BLaER1 treated with 17β-estradiol and CSF1 and Interleukin-3, amounts not matched to agents 10 nM and 100 nM (cell line): ENCODE data around the gene NBAS.

Experiments
- H3K27ac ChIP-seq, 11 experiments: shearing (Covaris generic); formaldehyde crosslinking; 2 replicates each; pipeline ENCODE4 v1.8.1; 2022
- H3K27me3 ChIP-seq, 11 experiments: shearing (Covaris generic); formaldehyde crosslinking; 2 replicates each; pipeline ENCODE4 v1.8.1; 2022
- H3K36me3 ChIP-seq, 11 experiments: shearing (Covaris generic); formaldehyde crosslinking; 2 replicates each; pipeline ENCODE4 v1.8.1; 2022
- H3K4me1 ChIP-seq, 10 experiments: shearing (Covaris generic); formaldehyde crosslinking; 2 replicates each; pipeline ENCODE4 v1.8.1; 2022
- H3K4me2 ChIP-seq, 11 experiments: shearing (Covaris generic); formaldehyde crosslinking; 2 replicates each; pipeline ENCODE4 v1.8.1; 2022
- H3K4me3 ChIP-seq, 10 experiments: shearing (Covaris generic); formaldehyde crosslinking; 2 replicates each; pipeline ENCODE4 v1.8.1; 2022
- H3K9ac ChIP-seq, 11 experiments: shearing (Covaris generic); formaldehyde crosslinking; 2 replicates each; pipeline ENCODE4 v1.8.1; 2022
- H3K9me3 ChIP-seq, 11 experiments: shearing (Covaris generic); formaldehyde crosslinking; replicated peaks in 1 of 11; 2 replicates each; pipeline ENCODE4 v1.8.1; 2022
- H4K20me1 ChIP-seq, 11 experiments: shearing (Covaris generic); formaldehyde crosslinking; 2 replicates each; pipeline ENCODE4 v1.8.1; 2022
- Cebpa-rat ChIP-seq, 11 experiments: shearing (Covaris generic); IDR thresholded peaks; 2 replicates each; pipeline ENCODE4 v1.8.1; 2022

Gene NBAS

GRCh38 chr2:15485949-15486348 lies 75.2 kb downstream of the NBAS start:
- Histone ChIP-seq H3K36me3 (peaks cover 41 to 97% (median 65%) of the 10 kb centered on the region in 11 experiments), H3K9me3 (peaks cover 0 to 14% (median 6%) of the 10 kb centered on the region in 11 experiments; a peak in 8 of 22 replicates), H3K4me3 (no peak overlapping the region), H3K27me3 (no peaks in the 10 kb centered on the region), H3K4me1 (no peaks in the 10 kb centered on the region), H4K20me1 (no peaks in the 10 kb centered on the region), H3K9ac (no peak overlapping the region), H3K4me2 (no peak overlapping the region), H3K27ac (no peak overlapping the region)
- no peak for TF ChIP-seq Cebpa-rat (IDR thresholded peaks at IDR 0.05)

- no peak overlapping the region for H3K9ac ChIP-seq
- H3K9me3 ChIP-seq: peaks cover 0 to 15% (median 6%) of the 10 kb centered on the region in 11 experiments; a peak in 8 of 22 replicates
- H3K27me3 ChIP-seq: no peaks in the 10 kb centered on the region
- no peak overlapping the region for H3K4me2 ChIP-seq
- no peaks in the 10 kb centered on the region for H3K4me1 ChIP-seq
- peaks cover 37 to 97% (median 58%) of the 10 kb centered on the region in 11 experiments for H3K36me3 ChIP-seq
- H3K4me3 ChIP-seq: no peak overlapping the region
- H3K27ac ChIP-seq: no peak overlapping the region
- no peaks in the 10 kb centered on the region for H4K20me1 ChIP-seq
- TF ChIP-seq Cebpa-rat (IDR thresholded peaks at IDR 0.05): no peak
Observed at GRCh38 chr2:15481000-15481399, 80.1 kb downstream of the NBAS start.

GRCh38 chr2:15480552-15480951 lies 80.6 kb downstream of the NBAS start:
- TF ChIP-seq Cebpa-rat (IDR thresholded peaks at IDR 0.05): no peak
- Histone ChIP-seq H3K9me3 (peaks cover 0 to 15% (median 6%) of the 10 kb centered on the region in 11 experiments; a peak in 8 of 22 replicates), H3K27me3 (no peaks in the 10 kb centered on the region), H3K4me2 (no peak overlapping the region), H3K4me3 (no peak overlapping the region), H3K27ac (no peak overlapping the region), H4K20me1 (no peaks in the 10 kb centered on the region), H3K4me1 (no peaks in the 10 kb centered on the region), H3K36me3 (peaks cover 37 to 97% (median 53%) of the 10 kb centered on the region in 11 experiments), H3K9ac (no peak overlapping the region)

GRCh38 chr2:15472876-15473275 lies 88.3 kb downstream of the NBAS start:
- TF ChIP-seq Cebpa-rat (IDR thresholded peaks at IDR 0.05): no peak
- Histone ChIP-seq H3K4me3 (no peak overlapping the region), H3K9ac (no peak overlapping the region), H3K27ac (no peak overlapping the region), H3K36me3 (peaks cover 48 to 92% (median 65%) of the 10 kb centered on the region in 11 experiments), H3K4me2 (no peak overlapping the region), H3K9me3 (no peaks in the 10 kb centered on the region), H3K27me3 (no peaks in the 10 kb centered on the region), H4K20me1 (no peaks in the 10 kb centered on the region), H3K4me1 (no peaks in the 10 kb centered on the region)

- Histone ChIP-seq H3K36me3 (peaks cover 51 to 92% (median 68%) of the 10 kb centered on the region in 11 experiments), H3K4me3 (no peak overlapping the region), H3K4me2 (no peak overlapping the region), H4K20me1 (no peaks in the 10 kb centered on the region), H3K9ac (no peak overlapping the region), H3K27me3 (no peaks in the 10 kb centered on the region), H3K27ac (no peak overlapping the region), H3K9me3 (no peaks in the 10 kb centered on the region), H3K4me1 (no peaks in the 10 kb centered on the region)
- no peak for TF ChIP-seq Cebpa-rat (IDR thresholded peaks at IDR 0.05)
Observed at GRCh38 chr2:15472133-15472532, 89.0 kb downstream of the NBAS start.

- no peak for TF ChIP-seq Cebpa-rat (IDR thresholded peaks at IDR 0.05)
- H3K9ac ChIP-seq: no peak overlapping the region
- H3K9me3 ChIP-seq: no peaks in the 10 kb centered on the region
- H3K27ac ChIP-seq: no peak overlapping the region
- H3K27me3 ChIP-seq: no peaks in the 10 kb centered on the region
- no peaks in the 10 kb centered on the region for H3K4me1 ChIP-seq
- H3K4me3 ChIP-seq: no peak overlapping the region
- H3K36me3 ChIP-seq: peaks cover 52 to 93% (median 70%) of the 10 kb centered on the region in 11 experiments
- no peaks in the 10 kb centered on the region for H4K20me1 ChIP-seq
- no peak overlapping the region for H3K4me2 ChIP-seq
Observed at GRCh38 chr2:15471606-15472005, 89.5 kb downstream of the NBAS start.

GRCh38 chr2:15460112-15460620 lies 101.0 kb downstream of the NBAS start:
- Histone ChIP-seq H3K4me3 (no peak overlapping the region), H3K4me2 (no peak overlapping the region), H3K4me1 (peaks cover 5 to 15% (median 10%) of the 10 kb centered on the region in 10 experiments; a peak in 17 of 20 replicates), H4K20me1 (no peaks in the 10 kb centered on the region), H3K36me3 (peaks cover 32 to 94% (median 54%) of the 10 kb centered on the region in 11 experiments), H3K27ac (no peak overlapping the region), H3K9me3 (0 out of 22 replicates have a peak, but pooled peaks cover 0 to 6% (median 0%) of the 10 kb centered on the region in 11 experiments), H3K9ac (no peak overlapping the region), H3K27me3 (no peaks in the 10 kb centered on the region)
- TF ChIP-seq Cebpa-rat (IDR thresholded peaks at IDR 0.05): no peak

- no peak overlapping the region for H3K4me2 ChIP-seq
- no peak for TF ChIP-seq Cebpa-rat (IDR thresholded peaks at IDR 0.05)
- peaks cover 2 to 5% (median 4%) of the 10 kb centered on the region in 10 experiments; a peak in 17 of 20 replicates for H3K4me1 ChIP-seq
Observed at GRCh38 chr2:15458277-15458676, 102.9 kb downstream of the NBAS start.

GRCh38 chr2:15457868-15458267 lies 103.3 kb downstream of the NBAS start:
- Histone ChIP-seq H3K4me3 (no peak overlapping the region), H3K9me3 (peaks cover 0 to under 1% (median 0%) of the 10 kb centered on the region in 11 experiments; a peak in 1 of 22 replicates), H3K27ac (no peak overlapping the region), H3K27me3 (no peaks in the 10 kb centered on the region), H3K4me1 (peaks cover 0 to under 1% (median under 1%) of the 10 kb centered on the region in 10 experiments; a peak in 6 of 20 replicates), H3K9ac (no peak overlapping the region), H3K36me3 (peaks cover 43 to 93% (median 57%) of the 10 kb centered on the region in 11 experiments), H4K20me1 (no peaks in the 10 kb centered on the region), H3K4me2 (no peak overlapping the region)
- TF ChIP-seq Cebpa-rat (IDR thresholded peaks at IDR 0.05): no peak

More at GRCh38 chr2:15458277-15458676, 102.9 kb downstream of the NBAS start:
- no peak overlapping the region for H3K4me3 ChIP-seq
- H3K27me3 ChIP-seq: no peaks in the 10 kb centered on the region
- no peak overlapping the region for H3K27ac ChIP-seq
- H3K36me3 ChIP-seq: peaks cover 39 to 93% (median 56%) of the 10 kb centered on the region in 11 experiments
- H3K9me3 ChIP-seq: peaks cover 0 to 5% (median 0%) of the 10 kb centered on the region in 11 experiments; a peak in 1 of 22 replicates
- H4K20me1 ChIP-seq: no peaks in the 10 kb centered on the region
- no peak overlapping the region for H3K9ac ChIP-seq

GRCh38 chr2:15456352-15456751 lies 104.8 kb downstream of the NBAS start:
- Histone ChIP-seq H3K27me3 (no peaks in the 10 kb centered on the region), H3K9ac (no peak overlapping the region), H3K36me3 (peaks cover 46 to 94% (median 63%) of the 10 kb centered on the region in 11 experiments), H4K20me1 (no peaks in the 10 kb centered on the region), H3K9me3 (no peaks in the 10 kb centered on the region; a peak in 1 of 22 replicates), H3K4me2 (no peak overlapping the region), H3K27ac (no peak overlapping the region), H3K4me3 (no peak overlapping the region), H3K4me1 (no peaks in the 10 kb centered on the region)
- no peak for TF ChIP-seq Cebpa-rat (IDR thresholded peaks at IDR 0.05)
